HG03354 (cell line): ENCODE results near the gene RANBP3.
"Not testable (repeated sequence)": the region's sequence is repeated elsewhere in the genome, so short reads cannot be mapped to it uniquely, and the experiment has no call there.

Experiments used
- ATAC-seq: cut with Tn5 transposase; IDR thresholded peaks from one replicate; pipeline ENCODE4 v1.9.1; 2021; ENCODE audit warnings: mild to moderate bottlenecking; ENCODE audit not compliant: unreplicated experiment, poor library complexity, severe bottlenecking

The RANBP3 gene

GRCh38 chr19:5893907-5894703, 83.8 kb downstream of the RANBP3 start:
- ATAC-seq: no peak

GRCh38 chr19:5893296-5893903, 84.5 kb downstream of the RANBP3 start:
- ATAC-seq: no peak

GRCh38 chr19:5892772-5893275, 85.1 kb downstream of the RANBP3 start:
- no peak for ATAC-seq

- no peak for ATAC-seq
Measured at GRCh38 chr19:5891938-5892771, 85.8 kb downstream of the RANBP3 start.

GRCh38 chr19:5891572-5891937, 86.4 kb downstream of the RANBP3 start:
- ATAC-seq: no peak

- no peak for ATAC-seq
Measured at GRCh38 chr19:5890099-5890498, 87.8 kb downstream of the RANBP3 start.

GRCh38 chr19:5889288-5889971, 88.5 kb downstream of the RANBP3 start:
- ATAC-seq: no peak

GRCh38 chr19:5884065-5884811, 93.7 kb downstream of the RANBP3 start:
- ATAC-seq: not testable (repeated sequence)

GRCh38 chr19:5883157-5883873, 94.6 kb downstream of the RANBP3 start:
- ATAC-seq: not testable (repeated sequence)

- ATAC-seq: no peak
Measured at GRCh38 chr19:5882421-5882968, 95.4 kb downstream of the RANBP3 start.

- ATAC-seq: no peak
Measured at GRCh38 chr19:5881543-5882299, 96.2 kb downstream of the RANBP3 start.

- ATAC-seq: no peak
Measured at GRCh38 chr19:5880604-5881078, 97.3 kb downstream of the RANBP3 start.

GRCh38 chr19:5880196-5880595, 97.7 kb downstream of the RANBP3 start:
- ATAC-seq: no peak

GRCh38 chr19:5877882-5878281, 100.1 kb downstream of the RANBP3 start:
- ATAC-seq: no peak

GRCh38 chr19:5877427-5877826, 100.5 kb downstream of the RANBP3 start:
- ATAC-seq: no peak

GRCh38 chr19:5874496-5874895, 103.4 kb downstream of the RANBP3 start:
- not testable (repeated sequence) for ATAC-seq

- ATAC-seq: no peak
Measured at GRCh38 chr19:5873617-5874199, 104.2 kb downstream of the RANBP3 start.
